Heart left ventricle (tissue), 16 donors: ENCODE results near the gene ACTA2. TPM values are rescaled to one million over a fixed set of nuclear protein-coding genes. Genes with fewer than 3 reads are reported as not detected.

ENCODE experiments used
- ATAC-seq, 4 donors: fragments of 200-7000 bp; cut with Tn5 transposase; one replicate each; pipeline ENCODE4 v1.9.1; 2020 to 2022; ENCODE audit warnings: moderate library complexity in 4 of 4, mild to moderate bottlenecking in 3 of 4, moderate number of reproducible peaks in 1 of 4
- DNase-seq, 5 donors: peaks; one replicate each; pipeline ENCODE4 v3.0.0-alpha.2; 2020
- H3K27ac ChIP-seq, 12 donors: fragments of 200-600 bp; sonication (generic) in 4 of 12; one replicate each; pipeline versions ENCODE4 v1.5.0 to v1.8.0; 2016 to 2022; ENCODE audit warnings: mild to moderate bottlenecking in 2 of 12
- H3K27me3 ChIP-seq, 9 donors: fragments of 200-600 bp; sonication (generic) in 2 of 9; one replicate each; pipeline versions ENCODE4 v1.5.1 to v1.8.0; 2016 to 2022; ENCODE audit warnings: mild to moderate bottlenecking in 3 of 9
- H3K36me3 ChIP-seq, 9 donors: fragments of 200-600 bp; sonication (generic) in 2 of 9; one replicate each; pipeline versions ENCODE4 v1.5.0 to v1.8.0; 2018 to 2022; ENCODE audit warnings: mild to moderate bottlenecking in 2 of 9
- H3K4me1 ChIP-seq, 12 donors: fragments of 200-600 bp; sonication (generic) in 4 of 12; one replicate each; pipeline versions ENCODE4 v1.5.0 to v1.8.0; 2016 to 2022; ENCODE audit warnings: mild to moderate bottlenecking in 3 of 12
- H3K4me3 ChIP-seq, 12 donors: fragments of 200-600 bp; sonication (generic) in 4 of 12; one replicate each; pipeline versions ENCODE4 v1.5.0 to v1.8.0; 2017 to 2022; ENCODE audit warnings: mild to moderate bottlenecking in 9 of 12, moderate library complexity in 4 of 12
- H3K9me3 ChIP-seq, 12 donors: fragments of 200-600 bp; sonication (generic) in 4 of 12; one replicate each; pipeline versions ENCODE4 v1.5.0 to v1.8.0; 2016 to 2022; ENCODE audit warnings: mild to moderate bottlenecking in 1 of 12
- POLR2A ChIP-seq, 2 donors: fragments of 450-650 bp; IDR thresholded peaks; one replicate each; pipeline ENCODE4 v1.6.1; 2017; ENCODE audit warnings: antibody characterized with exemption in 2 of 2, mild to moderate bottlenecking in 2 of 2, moderate library complexity in 2 of 2
- WGBS, 4 donors: extraction: QIAGEN DNeasy Blood & Tissue Kit in 2 of 4; methylation state at CpG; one replicate each; pipeline versions ENCODE4 v1.1.5 to v1.1.7; 2013 to 2018; 5-methylcytosine and 5-hydroxymethylcytosine counted together
- intact Hi-C, 10 donors: fragments of 100-400 bp; cut with DNase I; formaldehyde crosslinking; loops; one replicate each; pipeline versions ENCODE4 v1.11.1 to v1.14.2; 2022
- polyA plus RNA-seq, 2 donors: library from polyadenylated mRNA; stranded (reverse); fragments of 200-250 nt; gene quantifications; one replicate each; pipeline ENCODE4 v1.2.3, GENCODE V29; 2013
- total RNA-seq, 9 donors: library from RNA; depleted of rRNA in 2 of 9; stranded (reverse); fragments of >200 nt in 2 of 9; fragmentation: NEBNext Ultra II Directional in 3 of 9; extraction: Animal tissue kit (Norgen Biotek cat#: 25700) in 3 of 9; gene quantifications; one replicate each; pipeline versions ENCODE4 v1.1.0 to v1.2.4, GENCODE V29; 2016 to 2023
- TF ChIP-seq, protein P1 (sequence below), 12 donors: fragments of 200-600 bp; sonication (generic) in 4 of 12; IDR thresholded peaks; one replicate each; pipeline versions ENCODE4 v1.5.0 to v1.8.0; 2018 to 2022; ENCODE audit warnings: antibody characterized with exemption in 12 of 12, mild to moderate bottlenecking in 5 of 12
- donor health status: ischemic (EF 13 %, LVEDD 7.1; RV severe dilation, severe dysfunction).
- donor health status: healthy with polysubstance abuse.
- donor health status: DM: no; HTN: yes; CAD: no.
- donor health status: DM: no; HTN: no; CAD: no.
- donor health status: ischemic (EF 25% LVEDD 6.9; RV normal size, moderate dysfunction).
- donor health status: ischemic (EF 25% LVEDD 5.7; RV mildly dilated, moderate dysfunction).
- donor health status: healthy.
- donor health status: DM: yes; HTN: yes; CAD: no.
- donor health status: ischemic (EF 35%, LVEDD 5.7; RV mildly dilated, moderate dysfunction).
- donor health status: nonischemic (EF 11% LVEDD 7.7; RV severe dilation, severe dysfunction).
- donor health status: DM: yes; HTN: yes; CAD: no.
- donor health status: PGD.
- donor health status: ischemic (EF 29% LVEDD 5.4; RV normal size, mild dysfunction).
- donor health status: nonischemic (EF 23%, LVEDD 6.1; RV moderate dilation, normal function).

ACTA2 gene
- total and polyA plus RNA-seq, 11 donors, result 70.9 to 244 (median 110) TPM

DNA sequence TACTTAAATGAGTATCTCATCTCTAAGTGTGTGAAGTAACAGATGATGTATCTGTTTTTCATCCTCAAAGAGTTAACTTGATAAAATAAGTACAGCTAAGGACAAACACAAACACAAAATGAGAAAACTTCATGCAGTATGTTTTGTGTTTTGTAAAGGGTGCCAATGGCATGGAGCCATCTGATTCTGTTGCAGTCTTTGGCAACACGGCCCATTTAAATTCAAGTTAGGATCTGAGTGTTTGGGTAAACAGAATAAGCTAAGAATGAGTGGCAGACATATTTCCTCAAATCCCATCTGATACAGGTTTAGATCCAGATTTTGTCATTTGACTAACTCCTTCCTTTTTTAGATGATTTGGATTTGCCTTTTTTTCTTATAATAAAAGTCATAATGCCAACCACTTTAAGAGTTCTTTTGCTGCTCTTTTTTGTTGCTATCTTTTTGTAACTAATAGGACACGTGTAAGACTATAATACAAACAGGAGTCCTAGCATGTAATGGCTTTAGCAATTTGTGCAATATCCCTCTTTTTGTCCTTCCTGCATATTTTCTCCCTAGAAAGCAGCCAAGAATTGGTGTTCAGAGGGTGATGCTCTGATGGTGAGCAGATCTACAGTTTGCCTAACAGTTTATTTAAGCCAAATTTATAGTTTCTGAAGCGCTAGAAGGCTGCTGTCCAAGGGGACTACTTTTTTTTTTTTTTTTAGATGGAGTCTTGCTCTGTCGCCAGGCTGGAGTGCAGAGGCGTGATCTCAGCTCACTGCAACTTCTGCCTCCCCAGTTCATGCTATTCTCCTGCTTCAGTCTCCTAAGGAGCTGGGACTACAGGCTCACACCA, 18.9 kb upstream of the ACTA2 start:
- 63 to 80% (median 73%) methylated on average over 5 of the region's 5 CpGs for WGBS, 4 donors

DNA sequence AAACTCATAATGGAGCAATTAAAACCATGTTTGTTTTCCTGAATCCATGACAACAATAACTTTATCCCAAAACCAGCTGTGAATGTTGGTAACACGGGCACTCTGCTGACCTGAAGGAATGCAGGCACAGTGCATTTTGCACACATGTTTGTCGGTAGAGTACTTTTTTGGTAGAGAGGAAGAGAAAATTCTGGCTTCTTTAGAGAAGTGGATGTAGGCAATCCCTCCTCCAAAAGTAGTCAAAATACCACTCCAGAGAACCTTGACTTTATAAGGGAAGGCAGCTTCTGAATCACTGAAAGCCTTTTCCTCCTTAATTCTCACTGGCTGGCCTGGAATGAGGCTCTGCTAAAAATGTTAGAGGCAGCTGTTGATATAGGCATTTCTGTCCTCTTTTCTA, 15.8 kb upstream of the ACTA2 start:
- ATAC-seq (no peak), DNase-seq (no peak)
- Histone ChIP-seq H3K9me3 (no peaks in the 10 kb centered on the region), H3K4me3 (no peak overlapping the region), H3K27me3 (no peaks in the 10 kb centered on the region), H3K36me3 (no peaks in the 10 kb centered on the region), H3K27ac (peak overlapping the region in 1 of 12 donors; percentile 24), H3K4me1 (peaks cover 0 to 48% (median 10%) of the 10 kb centered on the region in 12 donors)
- no peak for TF ChIP-seq POLR2A (IDR thresholded peaks at IDR 0.05)
- TF ChIP-seq, protein P1, sequence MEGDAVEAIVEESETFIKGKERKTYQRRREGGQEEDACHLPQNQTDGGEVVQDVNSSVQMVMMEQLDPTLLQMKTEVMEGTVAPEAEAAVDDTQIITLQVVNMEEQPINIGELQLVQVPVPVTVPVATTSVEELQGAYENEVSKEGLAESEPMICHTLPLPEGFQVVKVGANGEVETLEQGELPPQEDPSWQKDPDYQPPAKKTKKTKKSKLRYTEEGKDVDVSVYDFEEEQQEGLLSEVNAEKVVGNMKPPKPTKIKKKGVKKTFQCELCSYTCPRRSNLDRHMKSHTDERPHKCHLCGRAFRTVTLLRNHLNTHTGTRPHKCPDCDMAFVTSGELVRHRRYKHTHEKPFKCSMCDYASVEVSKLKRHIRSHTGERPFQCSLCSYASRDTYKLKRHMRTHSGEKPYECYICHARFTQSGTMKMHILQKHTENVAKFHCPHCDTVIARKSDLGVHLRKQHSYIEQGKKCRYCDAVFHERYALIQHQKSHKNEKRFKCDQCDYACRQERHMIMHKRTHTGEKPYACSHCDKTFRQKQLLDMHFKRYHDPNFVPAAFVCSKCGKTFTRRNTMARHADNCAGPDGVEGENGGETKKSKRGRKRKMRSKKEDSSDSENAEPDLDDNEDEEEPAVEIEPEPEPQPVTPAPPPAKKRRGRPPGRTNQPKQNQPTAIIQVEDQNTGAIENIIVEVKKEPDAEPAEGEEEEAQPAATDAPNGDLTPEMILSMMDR (IDR thresholded peaks at IDR 0.05), result no peak
- WGBS, 4 donors, result 34 to 60% (median 49%) methylated on average over 2 of the region's 2 CpGs
- intact Hi-C loops, result no loop called here

More for the DNA sequence above, 18.9 kb upstream of the ACTA2 start:
- ATAC-seq (peak in 2 of 4 donors; percentile 15 to 45), DNase-seq (no peak)
- H3K27ac ChIP-seq, result peak overlapping the region in 5 of 12 donors; percentile 2 to 67 (median 20)
- peaks cover 0 to 54% (median 15%) of the 10 kb centered on the region in 12 donors for H3K4me1 ChIP-seq
- H3K27me3 ChIP-seq, result no peaks in the 10 kb centered on the region
- intact Hi-C loops, result no loop called here
- no peaks in the 10 kb centered on the region for H3K36me3 ChIP-seq
- no peak for TF ChIP-seq POLR2A (IDR thresholded peaks at IDR 0.05)
- TF ChIP-seq, protein P1 (IDR thresholded peaks at IDR 0.05), result no peak
- no peaks in the 10 kb centered on the region for H3K9me3 ChIP-seq
- H3K4me3 ChIP-seq, result no peak overlapping the region

DNA sequence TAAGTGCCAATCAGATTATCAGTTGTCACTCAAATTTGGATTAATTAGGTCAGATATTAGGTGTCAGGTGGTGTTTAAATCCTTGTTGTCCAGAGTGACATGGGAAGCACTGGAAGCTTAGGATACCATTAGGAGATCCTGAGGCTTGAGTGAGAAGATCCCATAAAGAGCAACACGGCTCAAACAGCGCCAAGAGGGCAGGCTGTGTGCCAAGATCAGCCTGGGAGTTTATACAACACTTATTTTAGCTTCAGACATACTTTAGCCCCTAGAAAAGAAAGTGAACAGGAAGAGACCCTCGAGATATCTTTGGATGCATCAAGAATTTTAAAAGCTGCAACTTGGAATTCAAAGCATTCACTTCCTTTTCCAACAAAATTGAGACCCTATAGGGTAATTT, 14.2 kb upstream of the ACTA2 start:
- Histone ChIP-seq H3K4me1 (peaks cover 0 to 40% (median 10%) of the 10 kb centered on the region in 12 donors), H3K9me3 (no peaks in the 10 kb centered on the region), H3K4me3 (no peak overlapping the region), H3K27me3 (no peaks in the 10 kb centered on the region), H3K27ac (peak overlapping the region in 4 of 12 donors; percentile 2 to 33 (median 26)), H3K36me3 (no peaks in the 10 kb centered on the region)
- DNase-seq (peak in 4 of 5 donors; percentile 26 to 66 (median 43)), ATAC-seq (no peak)
- 29 to 39% (median 37%) methylated on average over 3 of the region's 3 CpGs for WGBS, 4 donors
- TF ChIP-seq, protein P1 (IDR thresholded peaks at IDR 0.05), result no peak
- no peak for TF ChIP-seq POLR2A (IDR thresholded peaks at IDR 0.05)
- intact Hi-C loops, result no loop called here

DNA sequence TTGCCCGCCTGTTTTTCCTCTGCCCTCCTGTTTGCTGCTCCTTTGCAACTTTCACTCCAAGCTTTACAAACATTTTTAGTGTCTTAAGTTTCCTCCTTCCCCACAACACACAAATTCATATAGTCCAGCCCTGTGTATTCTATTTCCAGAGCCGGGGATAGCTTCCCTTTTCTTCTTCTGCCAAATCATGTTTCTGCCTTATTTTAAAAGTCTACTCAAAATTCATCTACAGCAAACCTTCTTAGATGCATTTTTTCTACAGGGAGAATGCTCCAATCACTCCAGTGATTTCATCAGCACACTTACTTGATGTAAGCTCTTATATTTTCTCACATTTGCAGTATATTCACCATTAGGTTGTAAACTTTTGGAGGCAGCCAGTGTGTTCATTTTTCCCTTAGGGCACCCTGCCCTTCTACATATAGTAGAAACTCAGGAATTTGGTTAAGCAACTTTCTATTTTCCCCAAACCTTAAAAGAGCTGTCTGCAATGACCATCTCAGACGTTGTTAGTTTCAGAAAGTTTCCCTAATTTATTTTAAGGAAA, 12.4 kb upstream of the ACTA2 start:
- H3K4me1 ChIP-seq, result peaks cover 0 to 32% (median 10%) of the 10 kb centered on the region in 12 donors
- H3K9me3 ChIP-seq, result no peaks in the 10 kb centered on the region
- WGBS, 4 donors, result 65 to 72% (median 67%) methylated on average over 3 of the region's 3 CpGs
- no peak for DNase-seq
- TF ChIP-seq POLR2A (IDR thresholded peaks at IDR 0.05), result no peak
- TF ChIP-seq, protein P1 (IDR thresholded peaks at IDR 0.05), result no peak
- no peaks in the 10 kb centered on the region for H3K36me3 ChIP-seq
- H3K27me3 ChIP-seq, result no peaks in the 10 kb centered on the region
- no peak overlapping the region for H3K27ac ChIP-seq
- ATAC-seq, result no peak
- H3K4me3 ChIP-seq, result no peak overlapping the region
- intact Hi-C loops, result no loop called here
